ENCODE data around the gene NACA2. TPM values are rescaled to one million over a fixed set of nuclear protein-coding genes. Genes with fewer than 3 reads are reported as not detected.
"Not testable (repeated sequence)": the region's sequence is repeated elsewhere in the genome, so short reads cannot be mapped to it uniquely, and the experiment has no call there.

The NACA2 gene
- total RNA-seq, 4 donors from 2014 or later, result not detected

DNA sequence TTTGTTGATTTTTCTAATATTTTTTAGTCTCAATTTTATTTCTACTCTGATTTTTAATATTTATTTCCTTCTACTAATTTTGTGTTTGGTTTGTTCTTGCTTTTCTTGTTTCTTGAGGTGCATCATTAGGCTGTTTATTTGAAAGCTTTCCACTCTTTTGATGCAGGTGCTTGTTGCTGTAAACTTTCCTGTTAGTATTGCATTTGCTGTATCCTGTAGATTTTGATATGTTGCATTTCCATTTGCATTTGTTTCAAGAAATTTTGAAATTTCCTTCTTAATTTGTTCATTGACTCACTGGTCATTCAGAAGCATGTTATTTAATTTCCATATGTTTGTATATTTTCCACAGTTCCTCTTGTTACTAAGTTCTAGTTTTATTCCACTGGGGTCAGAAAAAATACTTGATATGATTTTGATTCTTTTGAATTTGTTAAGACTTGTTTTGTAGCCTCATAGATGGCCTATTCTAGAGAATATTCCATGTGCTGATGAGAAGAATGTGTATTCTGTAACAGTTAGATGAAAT, 43.1 kb upstream of the NACA2 start:
- intact Hi-C loops (cut with DNase I), result no loop called here
- Histone ChIP-seq H3K4me3 (no peak overlapping the region), H3K27ac (no peak overlapping the region), H3K36me3 (no peaks in the 10 kb centered on the region), H3K27me3 (peaks cover 0 to 28% (median 0%) of the 10 kb centered on the region in 4 donors), H3K9me3 (peaks cover 0 to 5% (median 0%) of the 10 kb centered on the region in 3 donors), H3K4me1 (no peaks in the 10 kb centered on the region)
- DNase-seq, result no peak
- TF ChIP-seq POLR2A (IDR thresholded peaks at IDR 0.05), result no peak
- TF ChIP-seq, protein P1, sequence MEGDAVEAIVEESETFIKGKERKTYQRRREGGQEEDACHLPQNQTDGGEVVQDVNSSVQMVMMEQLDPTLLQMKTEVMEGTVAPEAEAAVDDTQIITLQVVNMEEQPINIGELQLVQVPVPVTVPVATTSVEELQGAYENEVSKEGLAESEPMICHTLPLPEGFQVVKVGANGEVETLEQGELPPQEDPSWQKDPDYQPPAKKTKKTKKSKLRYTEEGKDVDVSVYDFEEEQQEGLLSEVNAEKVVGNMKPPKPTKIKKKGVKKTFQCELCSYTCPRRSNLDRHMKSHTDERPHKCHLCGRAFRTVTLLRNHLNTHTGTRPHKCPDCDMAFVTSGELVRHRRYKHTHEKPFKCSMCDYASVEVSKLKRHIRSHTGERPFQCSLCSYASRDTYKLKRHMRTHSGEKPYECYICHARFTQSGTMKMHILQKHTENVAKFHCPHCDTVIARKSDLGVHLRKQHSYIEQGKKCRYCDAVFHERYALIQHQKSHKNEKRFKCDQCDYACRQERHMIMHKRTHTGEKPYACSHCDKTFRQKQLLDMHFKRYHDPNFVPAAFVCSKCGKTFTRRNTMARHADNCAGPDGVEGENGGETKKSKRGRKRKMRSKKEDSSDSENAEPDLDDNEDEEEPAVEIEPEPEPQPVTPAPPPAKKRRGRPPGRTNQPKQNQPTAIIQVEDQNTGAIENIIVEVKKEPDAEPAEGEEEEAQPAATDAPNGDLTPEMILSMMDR (IDR thresholded peaks at IDR 0.05), result no peak

DNA sequence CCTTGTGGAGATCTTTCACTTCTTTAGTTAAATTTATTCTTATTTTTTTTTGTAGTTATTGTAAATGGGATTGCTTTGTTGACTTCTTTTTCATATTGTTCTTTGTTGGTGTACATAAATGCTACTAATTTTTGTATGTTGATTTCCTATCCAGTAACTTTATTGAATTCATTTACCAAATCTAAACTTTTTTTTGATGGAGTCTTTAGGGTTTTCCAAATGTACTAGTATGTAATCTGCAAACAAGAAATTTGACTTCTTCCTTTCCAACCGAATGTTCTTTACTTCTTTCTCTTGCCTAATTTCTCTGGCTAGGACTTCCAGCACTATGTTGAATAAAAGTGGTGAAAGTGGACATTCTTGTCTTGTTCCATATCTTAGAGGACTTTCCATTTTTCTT, 41.8 kb upstream of the NACA2 start:
- WGBS, 2 donors, result 83 to 88% methylated on average over 1 of the region's 1 CpG
- Histone ChIP-seq H3K27me3 (peaks cover 0 to 29% (median 0%) of the 10 kb centered on the region in 4 donors), H3K36me3 (no peaks in the 10 kb centered on the region), H3K27ac (no peak overlapping the region), H3K4me3 (no peak overlapping the region), H3K9me3 (peaks cover 0 to 5% (median 0%) of the 10 kb centered on the region in 3 donors), H3K4me1 (no peaks in the 10 kb centered on the region)
- no peak for TF ChIP-seq POLR2A (IDR thresholded peaks at IDR 0.05)
- TF ChIP-seq, protein P1 (IDR thresholded peaks at IDR 0.05), result no peak
- no peak for DNase-seq
- intact Hi-C loops (cut with DNase I), result no loop called here

DNA sequence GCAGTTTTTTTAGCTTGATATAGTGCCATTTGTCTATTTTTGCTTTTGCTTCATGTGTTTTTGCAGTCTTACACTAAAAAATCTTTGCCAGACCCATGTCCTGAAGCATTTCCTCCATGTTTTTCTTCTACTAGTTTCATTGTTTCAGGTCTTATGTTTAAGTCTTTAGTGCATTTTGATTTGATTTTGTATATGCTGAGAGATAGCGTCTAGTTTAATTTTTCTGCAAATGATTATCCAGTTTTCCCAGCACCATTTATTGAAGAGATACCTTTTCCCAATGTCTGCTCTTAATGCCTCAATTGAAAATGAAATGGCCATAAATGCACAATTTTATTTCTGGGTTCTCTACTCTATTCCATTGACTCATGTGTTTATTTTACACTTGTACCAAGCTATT, 40.8 kb upstream of the NACA2 start:
- intact Hi-C loops (cut with DNase I), result no loop called here
- no peak for DNase-seq
- H3K36me3 ChIP-seq, result no peaks in the 10 kb centered on the region
- H3K4me1 ChIP-seq, result no peaks in the 10 kb centered on the region
- WGBS, 2 donors, result 97 to 100% methylated on average over 1 of the region's 1 CpG
- H3K4me3 ChIP-seq, result no peak overlapping the region
- peaks cover 0 to 5% (median 0%) of the 10 kb centered on the region in 3 donors for H3K9me3 ChIP-seq
- TF ChIP-seq, protein P1 (IDR thresholded peaks at IDR 0.05), result no peak
- no peak for TF ChIP-seq POLR2A (IDR thresholded peaks at IDR 0.05)
- H3K27me3 ChIP-seq, result peaks cover 0 to 23% (median 0%) of the 10 kb centered on the region in 4 donors
- H3K27ac ChIP-seq, result no peak overlapping the region

DNA sequence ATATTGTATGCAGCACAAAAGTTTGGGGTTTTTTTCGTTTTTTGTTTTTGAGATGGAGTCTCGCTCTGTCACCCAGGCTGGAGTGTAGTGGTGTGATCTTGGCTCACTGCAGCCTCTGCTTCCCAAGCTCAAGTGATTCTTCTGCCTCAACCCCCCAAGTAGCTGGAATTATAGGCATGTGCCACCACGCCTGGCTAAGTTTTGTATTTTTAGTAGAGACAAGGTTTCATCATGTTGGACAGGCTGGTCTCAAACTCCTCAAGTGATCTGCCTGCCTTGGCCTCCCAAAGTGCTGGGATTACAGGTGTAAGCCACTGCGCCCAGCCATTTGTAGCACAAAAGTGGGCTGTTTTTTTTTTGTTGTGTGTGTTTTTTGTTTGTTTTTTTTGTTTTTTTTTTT, 37.1 kb upstream of the NACA2 start:
- H3K4me1 ChIP-seq; intact Hi-C loops (cut with DNase I); H3K4me3 ChIP-seq; H3K27ac ChIP-seq; DNase-seq; H3K36me3 ChIP-seq; H3K9me3 ChIP-seq: not testable (repeated sequence)
- WGBS, 2 donors, result 66 to 67% methylated on average over 4 of the region's 4 CpGs
- H3K27me3 ChIP-seq, result peaks cover 0 to 23% (median 0%) of the 10 kb centered on the region in 4 donors

DNA sequence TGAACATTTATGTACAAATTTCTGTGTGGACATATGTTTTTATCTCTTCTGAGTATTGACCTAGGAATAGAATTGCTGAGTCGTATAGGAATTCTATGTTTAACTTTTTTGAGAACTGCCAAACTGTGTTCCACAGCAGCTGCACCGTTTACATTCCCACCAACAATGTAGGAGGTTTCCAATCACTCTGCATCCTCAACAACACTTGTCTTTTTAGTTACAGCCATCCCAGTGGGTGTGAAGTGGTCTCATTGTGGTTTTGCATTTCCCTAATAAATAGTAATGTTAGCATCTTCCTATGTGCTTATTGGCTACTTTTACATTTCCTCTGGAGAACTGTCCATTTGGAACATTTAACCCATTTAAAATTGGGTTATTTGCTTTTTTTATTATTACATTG, 36.6 kb upstream of the NACA2 start:
- H3K27me3 ChIP-seq, result peaks cover 0 to 23% (median 0%) of the 10 kb centered on the region in 4 donors

DNA sequence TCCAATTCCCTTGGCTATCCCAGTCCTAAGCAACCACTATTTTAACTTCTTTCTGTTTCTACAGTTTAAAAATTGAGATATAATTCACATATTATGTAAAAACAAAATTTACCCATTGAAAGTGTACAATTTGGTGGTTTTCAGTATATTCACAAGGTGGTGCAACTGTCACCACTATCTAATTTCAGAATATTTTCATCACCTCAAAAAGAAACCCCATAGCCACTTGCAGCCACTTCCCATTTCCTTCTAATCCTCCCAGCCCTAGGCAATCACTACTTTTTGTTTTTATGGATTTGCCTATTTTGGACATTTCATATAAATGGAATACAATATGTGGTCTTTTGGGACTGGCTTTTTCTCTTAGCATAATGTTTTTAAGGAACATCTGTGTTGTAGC, 36.1 kb upstream of the NACA2 start:
- intact Hi-C loops (cut with DNase I), result no loop called here
- H3K27me3 ChIP-seq, result peaks cover 0 to 23% (median 0%) of the 10 kb centered on the region in 4 donors
- H3K9me3 ChIP-seq, result no peaks in the 10 kb centered on the region
- no peak overlapping the region for H3K4me3 ChIP-seq
- H3K27ac ChIP-seq, result no peak overlapping the region
- no peak for TF ChIP-seq POLR2A (IDR thresholded peaks at IDR 0.05)
- TF ChIP-seq, protein P1 (IDR thresholded peaks at IDR 0.05), result no peak
- no peak for DNase-seq
- H3K4me1 ChIP-seq, result no peaks in the 10 kb centered on the region
- H3K36me3 ChIP-seq, result no peaks in the 10 kb centered on the region

More for the DNA sequence above, 36.6 kb upstream of the NACA2 start:
- no peak for DNase-seq
- H3K4me3 ChIP-seq, result no peak overlapping the region
- no peak overlapping the region for H3K27ac ChIP-seq
- H3K9me3 ChIP-seq, result no peaks in the 10 kb centered on the region
- intact Hi-C loops (cut with DNase I), result no loop called here
- no peaks in the 10 kb centered on the region for H3K36me3 ChIP-seq
- no peak for TF ChIP-seq POLR2A (IDR thresholded peaks at IDR 0.05)
- 21 to 25% methylated on average over 2 of the region's 2 CpGs for WGBS, 2 donors
- no peaks in the 10 kb centered on the region for H3K4me1 ChIP-seq
